Tibial artery (tissue), 4 donors: ENCODE results near the gene THEMIS.

Source experiments
- DNase-seq, 2 donors: peaks; one replicate each; pipeline ENCODE4 v3.0.0-alpha.2; 2019
- H3K27ac ChIP-seq, 2 donors: fragments of 200-600 bp; sonication (generic) in 1 of 2; 1 replicate in 1 of 2; 2 replicates in 1 of 2; pipeline ENCODE4 v1.5.1; 2018 to 2019; ENCODE audit warnings: mild to moderate bottlenecking in 1 of 2
- H3K27me3 ChIP-seq, 2 donors: fragments of 200-600 bp; sonication (generic) in 1 of 2; one replicate each; pipeline versions ENCODE4 v1.5.1 to v1.6.0; 2016 to 2019
- H3K36me3 ChIP-seq, 3 donors: fragments of 200-600 bp; sonication (generic) in 2 of 3; one replicate each; pipeline ENCODE4 v1.5.1; 2016 to 2019; ENCODE audit warnings: mild to moderate bottlenecking in 2 of 3
- H3K4me1 ChIP-seq, 4 donors: fragments of 200-600 bp; sonication (generic) in 2 of 4; 1 replicate in 3 of 4; 2 replicates in 1 of 4; pipeline ENCODE4 v1.5.1; 2016 to 2019
- H3K4me3 ChIP-seq, 2 donors: fragments of 200-600 bp; sonication (generic) in 1 of 2; 1 replicate in 1 of 2; 2 replicates in 1 of 2; pipeline ENCODE4 v1.5.1; 2018 to 2019; ENCODE audit warnings: mild to moderate bottlenecking in 2 of 2
- H3K9me3 ChIP-seq, 3 donors: fragments of 200-600 bp; sonication (generic) in 1 of 3; one replicate each; pipeline ENCODE4 v1.5.1; 2016 to 2019
- CTCF ChIP-seq, 2 experiments: fragments of 200-600 bp in 1 of 2; fragments of 450-650 bp in 1 of 2; IDR thresholded peaks; one replicate each; pipeline ENCODE4 v1.5.1; 2017 to 2019; ENCODE audit warnings: antibody characterized with exemption in 2 of 2, mild to moderate bottlenecking in 1 of 2, moderate library complexity in 1 of 2
- intact Hi-C: fragments of 100-400 bp; cut with DNase I; formaldehyde crosslinking; loops from one replicate; pipeline ENCODE4 v1.15.0; 2023; ENCODE audit warnings: low total_unique reads

Gene THEMIS

GRCh38 chr6:127845242-127845641, 55.6 kb downstream of the THEMIS start:
- Histone ChIP-seq H3K27ac (no peak overlapping the region), H3K4me3 (no peak overlapping the region), H3K36me3 (no peaks in the 10 kb centered on the region), H3K4me1 (peaks cover 0 to 7% (median 0%) of the 10 kb centered on the region in 4 donors), H3K9me3 (no peaks in the 10 kb centered on the region), H3K27me3 (no peaks in the 10 kb centered on the region)
- no peak for TF ChIP-seq CTCF (IDR thresholded peaks at IDR 0.05)
- intact Hi-C loops, result no loop called here
- no peak for DNase-seq

- no peak overlapping the region for H3K27ac ChIP-seq
- peaks cover 0 to 7% (median 0%) of the 10 kb centered on the region in 4 donors for H3K4me1 ChIP-seq
- no peak for TF ChIP-seq CTCF (IDR thresholded peaks at IDR 0.05)
- no peaks in the 10 kb centered on the region for H3K9me3 ChIP-seq
- no peaks in the 10 kb centered on the region for H3K27me3 ChIP-seq
- no peaks in the 10 kb centered on the region for H3K36me3 ChIP-seq
- intact Hi-C loops, result no loop called here
- no peak for DNase-seq
- H3K4me3 ChIP-seq, result no peak overlapping the region
These were observed 56.3 kb downstream of the THEMIS start for GRCh38 chr6:127844529-127844928.

GRCh38 chr6:127843582-127843981, 57.3 kb downstream of the THEMIS start:
- Histone ChIP-seq H3K27ac (no peak overlapping the region), H3K4me1 (peaks cover 0 to 7% (median 0%) of the 10 kb centered on the region in 4 donors), H3K36me3 (no peaks in the 10 kb centered on the region), H3K4me3 (no peak overlapping the region), H3K27me3 (no peaks in the 10 kb centered on the region), H3K9me3 (no peaks in the 10 kb centered on the region)
- no peak for DNase-seq
- no peak for TF ChIP-seq CTCF (IDR thresholded peaks at IDR 0.05)
- intact Hi-C loops, result no loop called here

- H3K4me1 ChIP-seq, result peaks cover 0 to 7% (median 0%) of the 10 kb centered on the region in 4 donors
- no peak for TF ChIP-seq CTCF (IDR thresholded peaks at IDR 0.05)
- no peaks in the 10 kb centered on the region for H3K27me3 ChIP-seq
- H3K36me3 ChIP-seq, result no peaks in the 10 kb centered on the region
- H3K27ac ChIP-seq, result no peak overlapping the region
- H3K4me3 ChIP-seq, result no peak overlapping the region
- DNase-seq, result no peak
- no peaks in the 10 kb centered on the region for H3K9me3 ChIP-seq
- intact Hi-C loops, result no loop called here
These were observed 58.3 kb downstream of the THEMIS start for GRCh38 chr6:127842562-127842961.

GRCh38 chr6:127841811-127842210, 59.0 kb downstream of the THEMIS start:
- no peaks in the 10 kb centered on the region for H3K27me3 ChIP-seq
- H3K27ac ChIP-seq, result no peak overlapping the region
- DNase-seq, result no peak
- intact Hi-C loops, result no loop called here
- no peaks in the 10 kb centered on the region for H3K36me3 ChIP-seq
- TF ChIP-seq CTCF (IDR thresholded peaks at IDR 0.05), result no peak
- peaks cover 0 to 7% (median 0%) of the 10 kb centered on the region in 4 donors for H3K4me1 ChIP-seq
- no peak overlapping the region for H3K4me3 ChIP-seq
- H3K9me3 ChIP-seq, result no peaks in the 10 kb centered on the region

GRCh38 chr6:127834136-127834535, 66.7 kb downstream of the THEMIS start:
- H3K9me3 ChIP-seq, result no peaks in the 10 kb centered on the region
- no peak for TF ChIP-seq CTCF (IDR thresholded peaks at IDR 0.05)
- DNase-seq, result no peak
- no peak overlapping the region for H3K4me3 ChIP-seq
- intact Hi-C loops, result no loop called here
- H3K27ac ChIP-seq, result no peak overlapping the region
- no peaks in the 10 kb centered on the region for H3K36me3 ChIP-seq
- no peaks in the 10 kb centered on the region for H3K4me1 ChIP-seq
- no peaks in the 10 kb centered on the region for H3K27me3 ChIP-seq
